HG03025 (cell line): ENCODE data around the gene UBE3B.

Experiments used
- ATAC-seq: cut with Tn5 transposase; IDR thresholded peaks from one replicate; pipeline ENCODE4 v1.9.1; 2021; ENCODE audit warnings: mild to moderate bottlenecking, moderate library complexity; ENCODE audit not compliant: unreplicated experiment, low FRiP score

Gene UBE3B

DNA sequence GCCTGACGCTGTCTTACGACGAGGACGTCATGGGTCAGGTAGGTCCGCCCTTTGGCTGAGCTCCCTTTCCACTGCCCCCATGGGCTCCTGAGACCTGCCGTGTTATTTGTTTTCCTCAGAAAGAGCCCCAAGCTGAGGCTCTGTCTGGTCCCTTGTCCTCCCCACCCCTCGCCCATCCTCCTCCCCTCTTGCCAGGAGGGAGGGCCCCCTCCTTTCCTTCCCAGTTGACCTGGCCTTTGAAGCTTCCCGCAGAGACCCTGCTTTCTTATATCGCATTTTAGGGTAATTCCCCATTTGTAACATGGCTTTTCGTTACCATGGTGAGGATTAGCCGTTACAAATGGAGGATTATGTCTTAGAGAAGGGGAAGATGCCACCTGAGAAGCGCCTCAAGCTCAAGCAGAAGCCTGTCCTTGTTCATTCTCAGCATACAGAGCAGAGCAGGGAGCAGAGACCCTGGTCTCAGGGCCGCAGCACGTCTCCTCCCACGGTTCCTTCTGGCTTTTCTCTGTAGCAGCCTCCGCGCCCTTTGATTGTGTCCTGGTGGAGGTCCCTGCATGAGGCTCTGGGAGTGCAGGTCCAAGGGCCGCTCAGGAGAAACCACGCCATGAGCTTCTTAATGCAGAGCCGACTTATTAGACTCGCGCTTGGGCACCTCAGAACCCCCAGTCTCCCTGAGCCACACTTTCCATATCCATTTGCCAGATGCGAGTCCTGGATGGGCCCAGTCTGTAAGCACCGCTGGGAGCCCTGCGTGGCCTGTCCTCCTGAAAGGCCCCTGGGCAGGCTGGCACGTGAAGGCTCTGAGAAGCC lies 47.2 kb downstream of the UBE3B start:
- ATAC-seq, result no peak

GRCh38 chr12:109525279-109525585 lies 47.8 kb downstream of the UBE3B start:
- no peak for ATAC-seq

DNA sequence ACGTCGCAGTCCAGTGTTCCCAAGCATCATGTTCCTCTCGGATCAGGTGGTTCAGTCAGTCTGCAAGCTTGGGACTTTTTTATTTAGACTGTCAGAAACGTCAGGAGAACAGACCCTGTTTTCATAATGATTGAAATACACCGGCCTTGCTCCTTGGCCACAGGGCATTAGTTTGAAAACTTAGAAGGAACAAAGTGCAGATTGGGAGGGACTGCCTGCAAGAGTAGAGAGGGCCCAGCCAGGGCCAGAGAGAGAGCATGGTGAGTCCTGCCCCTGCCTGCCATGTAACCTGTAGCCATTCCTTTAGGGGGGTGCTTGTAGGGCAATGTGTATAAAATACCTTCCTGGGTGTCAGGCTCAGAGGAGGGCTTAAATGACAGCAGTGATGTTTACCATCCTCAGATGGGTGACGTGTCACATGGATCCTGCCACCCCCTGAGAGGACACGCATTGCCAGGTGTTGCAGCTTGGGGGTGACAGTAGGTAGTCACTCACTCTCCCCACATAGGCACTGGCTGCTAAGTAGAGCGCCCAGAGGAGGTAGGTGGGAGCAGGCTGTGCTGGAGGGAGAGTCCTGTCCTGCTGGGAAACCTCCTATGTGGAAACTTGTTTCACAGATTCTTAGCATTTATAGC lies 50.2 kb downstream of the UBE3B start:
- ATAC-seq, result no peak

GRCh38 chr12:109529691-109530640 lies 52.5 kb downstream of the UBE3B start:
- no peak for ATAC-seq

GRCh38 chr12:109531411-109531810 lies 54.0 kb downstream of the UBE3B start:
- no peak for ATAC-seq

- ATAC-seq, result no peak
Measured at GRCh38 chr12:109532721-109533486, 55.5 kb downstream of the UBE3B start.

DNA sequence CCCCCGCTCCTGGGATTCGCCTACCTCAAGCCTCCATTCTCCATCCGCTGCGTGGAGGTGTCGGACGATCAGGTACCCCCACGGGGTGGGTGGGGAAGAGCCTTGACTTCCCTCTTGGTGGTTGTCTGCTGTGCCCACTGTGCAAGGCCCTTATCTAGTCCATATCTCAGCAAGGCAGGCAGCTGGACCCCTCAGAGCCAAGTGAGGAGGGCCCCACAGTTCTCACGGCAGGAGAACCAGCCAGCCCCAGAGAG lies 56.0 kb downstream of the UBE3B start:
- no peak for ATAC-seq

- ATAC-seq, result no peak
Measured at GRCh38 chr12:109534456-109534855, 57.0 kb downstream of the UBE3B start.

DNA sequence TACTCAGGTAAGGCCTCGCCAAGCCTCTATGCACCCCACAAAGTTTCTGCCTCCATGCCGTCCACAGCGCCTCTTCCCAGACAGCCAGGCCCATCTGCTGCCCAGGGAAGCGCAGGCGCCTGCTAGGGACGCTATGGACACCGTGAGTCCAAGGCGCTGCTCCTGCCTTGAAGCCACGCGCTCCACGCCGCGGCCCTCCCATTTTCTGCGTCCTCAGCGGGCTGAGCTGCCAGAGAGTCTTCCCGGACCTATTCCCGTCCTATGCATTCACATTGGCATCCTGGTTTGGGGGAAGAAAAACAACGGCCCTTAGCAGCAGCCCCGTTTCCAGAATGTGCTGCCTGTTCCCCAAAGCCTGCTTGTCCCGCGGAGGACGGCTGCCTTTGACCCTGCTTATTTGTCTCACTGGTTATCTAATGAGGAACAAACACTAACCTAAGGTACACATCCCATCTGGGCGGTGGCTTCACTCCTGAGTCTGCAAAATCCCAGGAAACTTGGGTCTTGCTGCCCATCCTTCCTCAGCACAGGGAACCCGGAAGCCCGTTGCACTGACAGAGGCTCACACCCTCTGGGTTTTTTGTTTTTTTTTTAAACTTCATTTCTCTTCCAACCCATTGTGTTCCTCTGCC lies 57.9 kb downstream of the UBE3B start:
- no peak for ATAC-seq

GRCh38 chr12:109535863-109536250 lies 58.4 kb downstream of the UBE3B start:
- ATAC-seq, result no peak

DNA sequence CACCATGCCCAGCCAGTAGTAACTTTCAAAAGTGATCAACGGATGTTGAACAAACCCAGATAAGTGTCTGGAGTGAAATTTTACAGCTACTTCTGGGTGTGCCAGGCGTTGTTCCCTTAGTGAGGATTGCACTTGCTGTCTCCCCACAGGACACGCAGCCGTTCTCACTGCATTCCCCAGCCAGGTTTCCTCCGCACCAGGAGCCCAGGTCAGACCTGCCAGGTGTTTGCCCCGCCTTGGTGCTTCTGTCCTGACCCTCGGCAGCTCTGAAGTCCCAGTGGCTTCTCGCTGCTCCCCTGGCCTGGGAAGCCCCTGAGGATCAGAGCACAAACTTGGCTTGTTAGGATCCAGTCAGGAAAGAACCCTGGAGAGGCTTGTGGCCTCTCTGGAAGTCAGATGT lies 59.7 kb downstream of the UBE3B start:
- ATAC-seq, result no peak

GRCh38 chr12:109538191-109538863 lies 60.9 kb downstream of the UBE3B start:
- no peak for ATAC-seq

- no peak for ATAC-seq
Measured at GRCh38 chr12:109539508-109539907, 62.1 kb downstream of the UBE3B start.

DNA sequence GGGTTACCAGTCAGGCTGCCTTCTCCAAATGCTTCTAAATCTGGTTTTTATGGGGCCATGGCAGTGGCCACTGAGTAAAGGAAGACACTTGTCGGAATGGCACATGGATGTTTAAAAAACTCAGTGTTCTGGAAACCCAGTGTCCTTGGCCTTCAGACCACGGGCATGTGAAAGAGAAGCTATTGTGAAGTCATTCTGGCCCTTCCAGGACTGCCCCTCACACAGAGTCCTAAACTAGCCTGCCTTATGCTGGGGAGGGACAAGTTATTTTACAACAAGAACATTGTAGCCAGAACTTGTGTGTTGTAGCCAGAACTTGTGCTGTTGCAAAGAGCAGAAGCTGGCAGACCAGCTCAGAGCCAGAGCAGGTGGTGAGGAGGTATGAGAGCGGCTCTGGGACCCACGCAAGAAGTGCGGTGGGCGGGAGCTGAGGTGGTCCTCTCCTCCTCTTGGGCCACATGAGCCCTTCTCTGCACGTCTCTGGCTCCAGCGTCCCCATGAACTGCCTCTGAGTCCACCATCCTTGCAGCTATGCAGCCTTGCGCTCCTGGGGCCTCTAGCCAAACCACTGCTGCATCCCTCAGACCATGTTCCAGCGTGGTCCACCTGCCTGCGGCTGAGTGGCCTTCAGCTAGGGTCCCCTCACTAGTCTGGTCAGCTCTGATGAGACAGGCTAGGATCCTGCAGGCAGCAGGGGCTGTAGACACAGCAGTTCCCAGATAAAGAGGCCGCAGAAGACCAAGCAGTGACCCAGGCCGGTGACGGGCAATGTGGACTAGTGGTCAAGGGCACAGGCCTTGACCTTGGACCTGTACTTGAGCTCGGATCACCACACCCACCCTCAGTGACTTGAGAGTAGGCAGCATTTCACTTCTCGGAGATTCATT lies 63.3 kb downstream of the UBE3B start:
- ATAC-seq, result no peak

- ATAC-seq, result no peak
Measured at GRCh38 chr12:109541413-109541726, 63.9 kb downstream of the UBE3B start.

DNA sequence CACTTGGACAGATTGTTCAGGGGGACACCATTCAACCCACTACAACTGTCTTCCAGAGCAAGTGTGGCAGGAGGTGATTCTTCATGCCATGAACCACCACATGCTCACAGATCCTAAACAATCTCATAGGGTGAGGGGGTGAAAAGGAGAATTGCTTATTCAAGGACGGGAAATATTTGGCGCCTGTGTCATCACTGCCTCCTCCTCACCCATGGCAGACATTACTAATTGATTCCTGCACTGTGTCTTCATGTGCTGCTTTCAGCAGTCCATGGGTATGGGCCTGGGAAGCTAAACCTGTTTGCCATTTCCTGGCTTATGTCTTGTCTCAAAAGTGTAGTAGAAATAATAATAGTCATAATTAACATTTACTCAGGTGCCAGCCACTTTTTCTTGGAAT lies 64.6 kb downstream of the UBE3B start:
- ATAC-seq, result no peak

GRCh38 chr12:109542876-109543275 lies 65.4 kb downstream of the UBE3B start:
- no peak for ATAC-seq

DNA sequence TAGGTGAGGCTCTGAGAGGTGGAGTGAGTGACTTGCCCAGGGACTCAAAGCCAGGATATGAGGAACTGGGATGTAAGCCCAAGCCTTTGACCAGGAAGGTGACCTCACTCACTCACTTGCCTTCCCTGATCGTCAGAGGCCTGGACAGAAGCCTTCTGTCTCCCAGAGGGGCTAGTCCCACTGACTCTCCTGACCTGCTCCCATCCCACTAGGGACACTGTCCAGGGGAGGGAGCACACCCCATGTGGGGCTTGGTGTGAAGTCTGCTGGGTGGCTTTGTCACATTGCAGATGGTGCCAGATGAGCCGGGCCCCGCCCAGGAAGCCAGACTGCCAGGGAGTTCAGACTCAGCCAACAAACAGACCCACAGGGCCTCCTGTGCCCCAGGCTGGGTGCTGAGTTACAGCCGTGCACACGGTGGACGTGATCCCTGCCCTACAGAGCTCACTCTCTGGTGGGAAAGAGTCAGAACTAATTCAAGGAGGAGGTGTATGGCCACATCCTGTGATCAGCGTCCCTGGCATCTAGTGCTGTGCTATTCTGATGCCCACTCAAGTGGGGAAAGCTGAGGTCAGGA lies 67.6 kb downstream of the UBE3B start:
- no peak for ATAC-seq

DNA sequence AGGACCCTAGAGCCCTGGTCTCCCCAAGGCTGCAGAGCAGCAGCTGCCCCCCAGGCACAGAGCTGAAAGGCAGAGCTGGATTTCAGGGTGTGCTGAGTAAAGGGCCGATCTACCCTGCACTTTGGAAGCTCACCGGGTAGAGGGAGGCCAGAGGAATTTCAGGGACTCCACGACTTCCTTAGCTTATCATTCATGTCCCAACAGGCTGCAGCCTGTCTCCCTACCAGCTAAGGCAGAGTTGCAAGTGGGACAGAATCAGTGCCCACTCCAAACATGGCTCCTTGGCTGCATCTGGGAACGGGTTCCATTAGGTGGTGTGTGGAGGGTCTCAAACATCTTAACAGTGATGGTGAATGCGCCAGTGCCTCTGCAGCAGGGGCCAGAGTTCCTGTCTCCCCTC lies 68.4 kb downstream of the UBE3B start:
- ATAC-seq, result no peak
